GM19324 (cell line): ENCODE data around the gene ROBO3.

Experiments
- ATAC-seq: cut with Tn5 transposase; IDR thresholded peaks from one replicate; pipeline ENCODE4 v1.9.1; 2021; ENCODE audit warnings: mild to moderate bottlenecking, moderate library complexity; ENCODE audit not compliant: unreplicated experiment, low FRiP score

The ROBO3 gene

DNA sequence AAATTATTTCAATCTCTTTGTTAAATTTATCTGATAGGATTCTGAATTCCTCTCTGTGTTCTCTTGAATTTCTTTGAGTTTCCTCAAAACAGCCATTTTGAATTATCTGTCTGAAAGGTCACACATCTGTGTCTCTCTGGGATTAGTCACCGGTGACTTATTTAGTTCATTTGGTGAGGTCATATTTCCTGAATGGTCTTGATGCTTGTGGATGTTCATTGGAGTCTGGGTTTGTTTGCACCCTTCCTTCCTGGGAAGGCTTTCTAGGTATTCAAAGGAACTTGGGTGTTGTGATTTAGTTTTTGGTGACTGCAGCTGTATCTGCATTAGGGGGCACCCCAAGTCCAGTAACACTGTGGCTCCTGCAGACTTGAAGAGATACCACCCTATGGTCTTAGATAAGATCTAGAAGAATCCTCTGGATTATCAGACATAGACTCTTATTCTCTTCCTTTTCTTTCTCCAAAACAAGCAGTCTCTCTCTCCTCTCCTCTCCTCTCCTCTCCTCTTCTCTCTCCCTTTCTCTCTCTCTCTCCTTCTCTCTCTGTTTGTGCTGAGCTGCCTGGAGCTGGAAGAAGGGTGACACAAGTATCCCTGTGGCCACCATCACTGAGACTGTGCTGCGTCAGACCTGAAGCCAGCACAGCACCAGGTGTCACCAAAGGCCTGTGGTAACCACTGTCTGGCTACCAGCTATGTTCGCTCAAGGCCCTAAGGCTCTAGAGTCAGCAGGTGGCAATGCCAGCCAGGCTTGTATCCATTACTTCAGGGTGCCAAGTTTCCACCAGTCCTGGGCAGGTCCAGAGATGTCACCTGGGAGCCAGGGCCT, 50.5 kb downstream of the ROBO3 start:
- no peak for ATAC-seq

DNA sequence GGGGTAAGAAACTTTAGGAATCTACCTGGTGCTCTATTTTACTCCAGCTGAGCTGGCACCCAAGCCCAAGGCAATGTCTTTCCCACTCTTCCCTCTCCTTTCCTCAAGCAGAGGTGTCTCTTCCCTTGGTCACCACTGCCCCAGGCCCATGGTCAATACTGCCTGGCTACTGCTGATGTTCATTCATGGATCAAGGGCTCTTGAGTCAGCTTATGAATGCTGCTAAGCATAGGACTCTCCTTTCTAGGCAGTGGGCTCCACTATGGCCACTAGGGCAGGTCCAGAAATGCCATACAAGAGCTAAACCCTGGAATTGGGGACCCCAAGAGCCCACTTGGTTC, 51.1 kb downstream of the ROBO3 start:
- ATAC-seq = no peak

DNA sequence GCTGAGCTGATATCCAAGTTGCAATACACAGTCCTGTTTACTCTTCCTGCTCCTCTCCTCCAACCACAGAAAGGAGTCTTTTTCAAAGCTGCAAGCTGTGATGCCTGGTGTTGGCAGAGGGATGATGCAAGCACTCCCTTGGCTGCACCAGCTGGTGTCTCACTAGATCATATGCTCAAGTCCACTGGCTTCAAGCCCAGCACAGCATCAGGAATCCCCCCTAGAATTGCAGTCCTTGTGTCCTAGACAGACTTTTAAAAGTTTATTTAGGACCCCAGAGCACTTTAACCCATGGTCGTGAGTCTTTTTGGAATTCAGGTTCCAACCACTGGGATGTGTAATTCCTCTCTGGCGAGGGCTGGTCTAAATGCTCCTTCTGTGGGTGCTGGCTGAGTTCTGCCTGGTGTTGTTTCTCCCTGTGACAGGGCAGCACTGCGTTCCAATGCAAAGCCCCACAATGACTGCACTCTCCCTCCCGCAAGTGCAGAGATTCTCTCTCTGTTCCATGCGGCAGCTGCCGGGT, 51.9 kb downstream of the ROBO3 start:
- no peak for ATAC-seq

DNA sequence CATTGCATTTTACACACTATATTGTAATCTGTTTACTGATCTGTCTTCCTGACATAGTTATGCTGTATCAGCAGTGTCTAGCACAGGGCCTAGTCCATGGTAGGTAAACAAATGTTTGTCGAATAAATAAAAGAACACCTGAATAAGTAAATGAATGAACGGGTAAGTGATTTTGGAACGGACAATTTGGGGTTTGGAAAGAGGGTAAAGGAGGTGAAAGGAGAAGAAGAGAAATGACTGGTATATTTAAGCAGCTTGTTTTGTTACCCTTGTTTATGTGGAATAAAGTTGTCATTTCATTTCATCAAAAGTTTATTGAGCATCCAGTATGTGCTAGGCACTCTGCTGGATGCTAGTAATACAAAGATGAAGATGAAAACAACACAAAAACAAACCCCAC, 53.7 kb downstream of the ROBO3 start, which contains the start of gene HEPN1:
TSS of gene HEPN1 (plus strand) at position 301 of the 400 bp plus-strand sequence.
- no peak for ATAC-seq

DNA sequence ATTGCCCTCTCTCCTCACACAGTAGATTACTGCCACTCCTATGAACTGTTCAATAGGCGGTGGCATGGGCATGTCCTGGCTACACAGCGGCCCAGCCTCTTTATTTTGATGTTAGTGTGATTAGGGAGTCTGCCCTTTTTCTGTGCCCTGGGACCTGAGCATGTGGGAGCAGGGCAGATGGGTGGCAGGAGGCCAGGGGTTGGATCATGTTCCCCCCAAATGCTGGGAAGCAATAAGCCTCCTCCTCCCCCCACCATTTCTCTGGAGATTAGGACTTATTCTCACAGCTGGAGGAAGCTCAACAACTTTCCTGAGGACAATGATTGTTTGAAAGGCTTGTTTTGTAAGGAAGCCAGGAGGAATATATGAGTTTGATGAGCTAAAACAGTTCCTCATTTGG, 54.7 kb downstream of the ROBO3 start:
- ATAC-seq = no peak

DNA sequence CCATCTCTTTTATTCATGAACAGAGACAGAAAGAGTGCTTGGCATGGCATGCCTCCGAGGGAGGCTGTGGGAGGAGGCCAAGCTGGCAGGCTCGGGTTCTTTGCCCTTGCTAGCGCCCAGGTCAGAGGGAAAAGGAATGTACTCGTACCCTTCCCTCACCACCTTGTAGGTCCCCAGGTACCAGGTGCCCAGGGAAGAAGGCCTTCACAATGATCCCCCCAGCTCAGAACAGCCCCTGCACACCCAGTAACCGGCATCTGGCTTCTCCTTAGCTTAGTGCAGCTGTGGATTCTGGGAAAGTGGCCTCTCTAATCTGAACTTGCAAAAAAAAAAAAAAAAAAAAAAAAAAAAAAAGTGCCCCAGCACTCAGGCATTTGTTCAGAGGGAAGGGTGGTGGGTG, 55.1 kb downstream of the ROBO3 start:
- no peak for ATAC-seq

DNA sequence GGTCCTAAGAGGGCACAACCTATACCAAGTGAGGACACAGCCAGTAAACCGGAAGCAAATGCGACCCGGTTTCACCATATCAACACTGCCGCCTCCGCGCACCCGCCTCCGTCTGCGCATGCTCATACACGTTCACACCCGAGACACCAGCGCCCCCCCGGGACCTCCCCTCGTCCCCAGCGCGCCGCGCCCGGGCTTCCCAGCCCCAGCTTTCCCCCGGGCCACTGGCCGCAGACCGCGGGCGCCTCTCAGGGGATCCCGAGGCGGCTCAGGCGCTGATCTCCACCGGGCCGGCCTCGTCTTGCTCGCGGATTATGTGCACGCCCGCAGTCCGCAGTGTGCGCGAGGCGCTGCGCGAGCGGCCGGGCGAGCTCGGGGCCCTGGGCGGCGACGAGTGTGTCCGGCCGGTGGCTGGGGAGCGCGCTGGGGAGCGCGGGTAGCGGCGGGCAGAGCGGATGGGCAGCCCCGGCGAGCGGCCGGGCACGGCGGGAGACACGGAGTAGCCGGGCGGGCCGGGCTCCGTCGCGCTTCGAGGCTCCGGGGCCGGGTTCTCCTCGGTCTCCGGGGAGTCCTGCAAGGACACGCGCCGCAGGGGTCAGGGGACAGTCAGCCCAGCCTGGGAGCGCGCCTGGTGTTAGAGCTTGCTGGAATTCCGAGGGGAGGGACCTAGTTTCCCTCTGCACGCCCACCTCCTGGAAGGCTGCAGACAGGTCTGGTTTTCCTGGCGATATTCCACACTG, 55.8 kb downstream of the ROBO3 start:
- ATAC-seq = no peak

DNA sequence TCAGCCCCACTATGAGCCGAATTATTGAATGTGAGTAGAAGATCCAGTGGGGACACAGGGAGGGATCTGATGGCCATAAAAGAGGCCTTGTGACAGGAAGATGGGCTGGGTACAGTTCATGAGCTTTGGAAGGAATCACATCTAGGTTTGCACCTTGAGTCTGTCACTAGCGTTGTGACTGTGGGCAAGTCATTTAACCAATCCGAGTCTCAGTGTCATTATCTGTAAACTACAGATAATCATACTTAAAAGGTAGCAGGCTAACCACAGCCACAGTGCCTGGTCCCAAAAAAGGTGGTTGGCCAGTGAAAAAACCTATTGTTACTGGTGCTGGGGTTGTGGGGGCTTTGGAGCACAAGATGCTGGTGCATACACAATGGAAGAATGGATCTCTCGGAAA, 57.6 kb downstream of the ROBO3 start:
- no peak for ATAC-seq

DNA sequence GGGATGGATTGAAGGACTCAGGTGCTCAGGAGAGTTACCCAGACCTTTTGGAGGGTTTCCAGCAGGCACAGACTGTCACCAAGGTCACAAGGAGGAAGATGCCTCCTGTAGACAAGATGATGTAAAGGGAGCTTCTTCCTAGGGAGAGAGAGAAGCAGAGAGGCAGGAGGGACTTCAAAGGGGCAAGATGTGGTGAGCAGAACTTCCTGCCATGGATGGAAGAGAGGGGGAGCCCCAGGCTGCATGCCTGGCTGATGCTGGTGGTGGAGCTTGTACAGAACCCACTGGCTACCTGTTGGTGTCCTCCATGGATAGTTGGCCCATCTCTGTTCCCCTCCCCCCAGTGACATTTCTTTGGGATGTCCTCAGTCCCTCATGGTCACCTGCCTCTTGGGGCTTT, 58.1 kb downstream of the ROBO3 start:
- ATAC-seq = no peak

DNA sequence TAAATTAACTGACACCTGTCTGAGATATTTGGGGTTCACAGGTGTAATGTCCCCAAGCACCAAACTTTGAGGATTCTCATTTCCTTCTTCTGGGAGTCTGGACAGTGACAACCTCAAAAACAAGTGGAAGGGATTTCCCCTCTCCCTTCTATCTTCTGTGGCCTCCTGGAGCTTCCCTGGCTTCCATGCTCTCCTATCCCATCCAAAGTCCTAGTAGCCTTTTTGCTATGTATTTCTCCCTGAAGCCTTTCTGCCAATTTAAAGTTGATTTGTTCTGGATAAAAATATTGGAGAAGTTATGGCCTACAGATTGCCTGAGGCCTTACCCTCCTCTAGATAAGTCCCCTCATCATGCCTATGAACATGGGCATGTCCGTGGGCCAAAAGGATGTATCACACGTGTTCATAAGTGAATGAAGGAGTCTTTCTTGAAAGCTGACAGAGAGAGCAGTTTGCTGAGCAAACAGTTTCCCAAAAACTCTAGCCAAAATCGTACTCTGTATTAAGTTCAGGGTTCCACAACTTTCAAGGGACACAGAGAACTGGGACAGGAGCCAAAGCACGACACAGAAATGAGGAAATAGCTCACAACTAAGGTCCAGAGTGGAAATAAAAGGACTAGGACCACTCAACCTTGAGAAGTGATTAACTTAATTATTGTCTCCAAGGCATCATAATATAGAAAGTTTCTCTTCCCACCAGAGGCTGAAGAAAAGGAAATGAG, 63.9 kb downstream of the ROBO3 start:
- ATAC-seq = no peak

DNA sequence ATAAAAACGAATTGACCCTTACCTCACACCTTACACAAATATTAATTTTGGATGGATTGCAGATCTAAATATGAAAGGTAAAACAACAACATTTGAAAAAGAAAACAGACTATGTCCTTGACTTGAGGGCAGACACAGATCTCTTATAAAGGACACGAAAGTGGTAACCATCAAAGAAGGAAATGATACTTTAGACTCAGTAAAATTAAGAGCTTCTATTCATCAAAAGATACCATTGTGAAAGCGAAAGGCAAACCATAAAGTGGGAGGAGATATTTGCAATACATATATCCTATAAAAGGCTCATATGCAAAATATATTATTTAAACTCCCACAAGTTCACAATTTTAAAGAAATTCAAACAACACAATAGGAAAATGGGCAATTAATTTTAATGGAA, 65.6 kb downstream of the ROBO3 start:
- peak; percentile 57 for ATAC-seq
